H1 (cell line): ENCODE results near the gene ABCB10. TPM values are rescaled to one million over a fixed set of nuclear protein-coding genes. Genes with fewer than 3 reads are reported as not detected.

Source experiments
- CBX8 ChIP-seq: fragments of 300-800, 300-1000 bp; sonication (generic); IDR thresholded peaks from 2 replicates; pipeline ENCODE4 v1.7.1; 2016; ENCODE audit warnings: low read depth, low read length, borderline replicate concordance
- CHD2 ChIP-seq: IDR thresholded peaks from 2 replicates; pipeline ENCODE4 v1.6.1; 2012; ENCODE audit warnings: low read length, improper control_type of control experiment
- KDM1A ChIP-seq: fragments of 200-600, 300-600 bp; sonication (generic); IDR thresholded peaks from 2 replicates; pipeline ENCODE4 v1.7.1; 2016; ENCODE audit warnings: mild to moderate bottlenecking, low read length, borderline replicate concordance
- PHF8 ChIP-seq: fragments of 200-600 bp; sonication (generic); conservative IDR thresholded peaks from 2 replicates; pipeline ENCODE4 v1.7.1; 2012; ENCODE audit warnings: low read depth, mild to moderate bottlenecking, inconsistent platforms, low read length, moderate library complexity
- RAD21 ChIP-seq, 2 experiments: IDR thresholded peaks in 1 of 2; conservative IDR thresholded peaks in 1 of 2; 2 replicates each; pipeline ENCODE4 v1.6.1; 2011; ENCODE audit warnings: low read depth in 2 of 2, low read length in 2 of 2, improper control_type of control experiment in 1 of 2, inconsistent platforms in 1 of 2, mild to moderate bottlenecking in 1 of 2, moderate library complexity in 1 of 2
- RBBP5 ChIP-seq: IDR thresholded peaks from 2 replicates; pipeline ENCODE4 v1.7.1; 2012; ENCODE audit warnings: low read depth, mild to moderate bottlenecking, inconsistent platforms, low read length, moderate library complexity, borderline replicate concordance
- polyA plus RNA-seq, 7 experiments: library from polyadenylated mRNA; depleted of rRNA in 3 of 7; stranded (reverse) in 5 of 7; unstranded in 2 of 7; fragments of >200 nt in 5 of 7; fragments of 200-250 nt in 2 of 7; gene quantifications; 1 replicate in 5 of 7; 2 replicates in 1 of 7; 4 replicates in 1 of 7; pipeline versions ENCODE4 v1.2.1 to v1.2.3, GENCODE V29; 2011 to 2013; ENCODE audit warnings: missing spikeins in 2 of 7, mixed read lengths in 2 of 7
- total RNA-seq: library from RNA; stranded (reverse); fragmentation: NEBNext Ultra II Directional; extraction: Animal tissue kit (Norgen Biotek cat#: 25700); gene quantifications from 2 replicates; pipeline ENCODE4 v1.2.1, GENCODE V29; 2021
- TF ChIP-seq, protein P1 (sequence below): IDR thresholded peaks from 2 replicates; pipeline ENCODE4 v1.6.1; 2012; ENCODE audit warnings: low read length, inconsistent platforms
- TF ChIP-seq, protein P2 (sequence below): IDR thresholded peaks from 2 replicates; pipeline ENCODE4 v1.6.1; 2012; ENCODE audit warnings: inconsistent platforms

ABCB10 gene
- total and polyA plus RNA-seq, 2 of the 8 experiments (the other 6 are each of a cell fraction or from before 2014, with no cell fraction given) = 3.6 to 11.9 TPM

DNA sequence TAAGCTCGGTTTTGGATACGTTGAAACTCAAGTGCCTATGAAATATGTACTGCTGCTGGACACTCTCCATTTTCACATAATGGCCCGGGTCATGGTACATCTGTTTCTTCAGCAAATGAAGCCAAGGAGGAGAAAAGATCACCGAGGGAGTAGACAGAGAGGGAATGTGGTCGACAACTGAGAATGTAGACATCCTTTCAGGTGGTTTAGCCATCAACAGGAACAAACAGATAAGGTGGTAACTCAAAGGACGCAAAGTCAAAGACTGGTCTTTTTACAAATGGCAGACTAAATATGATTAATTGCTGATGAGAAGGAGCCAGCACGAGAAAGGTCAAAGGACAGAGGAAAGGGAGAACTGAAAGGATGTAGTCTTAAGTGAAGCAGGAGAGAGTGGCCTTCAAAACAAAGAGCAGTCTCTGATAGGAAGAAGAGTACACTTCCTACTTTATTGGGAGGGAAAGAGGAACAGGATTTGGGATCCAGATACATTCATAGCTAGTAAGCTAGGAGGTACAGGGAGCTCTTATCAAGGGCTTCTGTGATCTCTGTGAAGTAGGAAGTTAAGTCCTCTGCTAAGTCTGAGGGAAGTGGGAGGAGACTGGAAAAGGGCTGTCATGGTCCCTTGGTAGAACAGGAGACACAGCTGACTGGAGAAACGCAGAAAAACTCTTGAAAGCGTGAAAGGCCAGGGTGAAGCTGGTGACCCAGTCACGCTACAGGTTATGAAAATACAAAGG lies 78.7 kb downstream of the ABCB10 start (continued):
- TF ChIP-seq, protein P1, sequence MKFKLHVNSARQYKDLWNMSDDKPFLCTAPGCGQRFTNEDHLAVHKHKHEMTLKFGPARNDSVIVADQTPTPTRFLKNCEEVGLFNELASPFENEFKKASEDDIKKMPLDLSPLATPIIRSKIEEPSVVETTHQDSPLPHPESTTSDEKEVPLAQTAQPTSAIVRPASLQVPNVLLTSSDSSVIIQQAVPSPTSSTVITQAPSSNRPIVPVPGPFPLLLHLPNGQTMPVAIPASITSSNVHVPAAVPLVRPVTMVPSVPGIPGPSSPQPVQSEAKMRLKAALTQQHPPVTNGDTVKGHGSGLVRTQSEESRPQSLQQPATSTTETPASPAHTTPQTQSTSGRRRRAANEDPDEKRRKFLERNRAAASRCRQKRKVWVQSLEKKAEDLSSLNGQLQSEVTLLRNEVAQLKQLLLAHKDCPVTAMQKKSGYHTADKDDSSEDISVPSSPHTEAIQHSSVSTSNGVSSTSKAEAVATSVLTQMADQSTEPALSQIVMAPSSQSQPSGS = no peak
- TF ChIP-seq CBX8 (no peak), RBBP5 (no peak), PHF8 (no peak), KDM1A (no peak), RAD21 (IDR thresholded peaks at IDR 0.05 in 1 of 2, conservative IDR thresholded peaks at IDR 0.05 in 1 of 2; ENCODE audit: low read depth in 2 of 2, low read length in 2 of 2) (no peak), CHD2 (no peak)
- TF ChIP-seq, protein P2, sequence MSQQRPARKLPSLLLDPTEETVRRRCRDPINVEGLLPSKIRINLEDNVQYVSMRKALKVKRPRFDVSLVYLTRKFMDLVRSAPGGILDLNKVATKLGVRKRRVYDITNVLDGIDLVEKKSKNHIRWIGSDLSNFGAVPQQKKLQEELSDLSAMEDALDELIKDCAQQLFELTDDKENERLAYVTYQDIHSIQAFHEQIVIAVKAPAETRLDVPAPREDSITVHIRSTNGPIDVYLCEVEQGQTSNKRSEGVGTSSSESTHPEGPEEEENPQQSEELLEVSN = no peak
